DMS79 treated with DMSO at 0.1 percent for 48 hours (cell line): ENCODE measurements around the gene HMX3.
A peak's percentile ranks its signal among the peaks of the same experiment; 100 is the strongest.

Experiments
- DNase-seq: peaks from one replicate; lab custom pipeline; 2025; lab: John Stamatoyannopoulos, UW

The HMX3 gene

GRCh38 chr10:123135415-123136141 is at the start of gene HMX3:
HMX3 (plus strand) TSS chr10:123135970; CDS start chr10:123136051, 81 bp downstream.
- peak; percentile 22 for DNase-seq

GRCh38 chr10:123086281-123086680 is 49.5 kb upstream of the HMX3 start:
- no peak for DNase-seq

- no peak for DNase-seq
Measured at GRCh38 chr10:123087348-123087747, 48.4 kb upstream of the HMX3 start.

- no peak for DNase-seq
Measured at GRCh38 chr10:123087786-123088185, 48.0 kb upstream of the HMX3 start.

- DNase-seq: no peak
Measured at GRCh38 chr10:123092635-123093414, 42.9 kb upstream of the HMX3 start.

- no peak for DNase-seq
Measured at GRCh38 chr10:123093489-123093888, 42.3 kb upstream of the HMX3 start.

- DNase-seq: no peak
Measured at GRCh38 chr10:123096452-123096851, 39.3 kb upstream of the HMX3 start.

- DNase-seq: no peak
Measured at GRCh38 chr10:123097039-123097438, 38.7 kb upstream of the HMX3 start.

GRCh38 chr10:123100030-123100762 is 35.6 kb upstream of the HMX3 start:
- no peak for DNase-seq

GRCh38 chr10:123101872-123102271 is 33.9 kb upstream of the HMX3 start:
- DNase-seq: no peak

GRCh38 chr10:123102673-123103072 is 33.1 kb upstream of the HMX3 start:
- DNase-seq: no peak

GRCh38 chr10:123103944-123104343 is 31.8 kb upstream of the HMX3 start:
- DNase-seq: no peak

GRCh38 chr10:123109466-123109865 is 26.3 kb upstream of the HMX3 start:
- no peak for DNase-seq

GRCh38 chr10:123117644-123118417 is 17.9 kb upstream of the HMX3 start:
- no peak for DNase-seq

- no peak for DNase-seq
Measured at GRCh38 chr10:123119081-123119480, 16.7 kb upstream of the HMX3 start.

- DNase-seq: no peak
Measured at GRCh38 chr10:123126246-123126645, 9.5 kb upstream of the HMX3 start.

GRCh38 chr10:123129618-123130271 is 6.0 kb upstream of the HMX3 start:
- DNase-seq: no peak

GRCh38 chr10:123132576-123133477 is 2.9 kb upstream of the HMX3 start:
- peak; percentile 35 for DNase-seq

GRCh38 chr10:123133541-123134342 is 2.0 kb upstream of the HMX3 start:
- no peak for DNase-seq
